NCI-H345 (cell line): Measurements from ENCODE around the gene ARSK.
"Not testable (repeated sequence)": the region's sequence is repeated elsewhere in the genome, so short reads cannot be mapped to it uniquely, and the experiment has no call there.

Experiments used
- DNase-seq: peaks from one replicate; lab custom pipeline; 2025; lab: John Stamatoyannopoulos, UW

ARSK gene

DNA sequence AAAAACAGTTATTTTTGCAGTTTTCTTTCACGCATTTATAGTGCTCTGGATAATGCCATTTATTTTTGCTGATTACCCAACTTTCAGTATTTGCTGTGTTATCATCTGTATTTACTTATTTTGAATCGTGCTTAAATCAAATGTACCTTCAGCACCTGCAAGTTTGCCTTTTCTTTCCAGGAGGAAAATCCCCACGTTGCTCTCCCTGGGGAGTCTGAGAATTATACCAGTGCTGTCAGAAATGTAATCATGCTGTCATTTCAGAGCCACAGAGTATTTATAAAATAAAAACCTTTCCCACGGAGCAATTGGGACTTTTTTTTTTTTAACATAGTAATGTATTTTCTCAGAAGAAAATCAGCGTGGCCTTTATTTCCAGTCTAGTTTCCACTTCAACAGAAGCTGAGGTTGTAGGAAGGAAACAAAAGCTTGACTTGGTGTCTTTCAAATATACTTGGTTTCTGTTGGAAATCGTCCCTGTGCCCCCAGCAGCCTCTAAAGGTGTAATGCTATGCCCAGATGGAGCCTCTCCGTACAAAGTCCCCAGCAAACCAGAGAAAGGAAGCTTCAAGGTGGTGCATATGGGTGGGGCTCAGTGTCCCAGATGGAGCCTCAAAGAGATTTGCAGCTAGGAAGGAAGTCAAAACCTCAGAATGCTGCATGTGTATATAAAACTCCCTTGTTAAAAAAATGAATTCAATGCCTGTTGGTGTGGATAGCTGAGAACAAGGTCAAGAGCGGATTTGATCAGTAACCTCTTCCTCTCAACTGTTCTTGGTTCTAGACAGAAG is 67.1 kb downstream of the ARSK start:
- no peak for DNase-seq

DNA sequence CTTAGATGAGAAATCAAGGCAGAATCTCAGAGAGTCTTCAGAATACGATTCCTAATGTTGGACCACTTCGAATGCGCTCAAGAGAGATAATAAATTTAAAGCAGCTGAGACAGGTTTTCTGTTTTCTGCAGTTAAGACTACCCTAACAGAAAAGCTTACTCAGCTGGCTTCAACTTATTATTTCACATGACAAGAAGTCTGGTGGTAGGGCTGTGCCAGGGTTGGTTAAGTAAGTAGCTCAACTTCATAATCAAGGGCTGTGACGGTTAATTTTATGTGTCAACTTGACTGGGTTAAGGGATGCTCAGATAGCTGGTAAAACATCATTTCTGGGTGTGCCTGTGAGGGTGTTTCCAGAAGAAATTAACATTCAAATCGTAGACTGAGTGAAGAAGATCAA is 68.8 kb downstream of the ARSK start:
- no peak for DNase-seq

DNA sequence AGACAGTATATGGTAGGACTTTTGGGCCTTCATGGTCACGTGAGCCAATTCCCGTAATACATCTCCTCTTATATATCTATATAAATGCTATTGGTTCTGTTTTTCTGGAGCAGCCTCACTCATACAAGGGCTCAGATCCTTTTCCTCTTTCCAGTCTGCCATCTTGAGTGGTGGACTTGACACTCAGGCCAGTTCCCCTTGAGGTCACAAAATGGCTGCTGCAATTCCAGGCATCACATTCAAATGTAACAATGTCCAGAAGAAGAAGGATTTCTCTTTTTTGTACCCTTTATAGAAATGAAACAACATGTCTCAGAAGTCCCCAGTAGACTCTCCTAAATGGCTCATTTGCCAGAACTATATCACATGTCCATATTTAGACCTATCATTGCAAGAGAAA is 69.5 kb downstream of the ARSK start:
- no peak for DNase-seq

DNA sequence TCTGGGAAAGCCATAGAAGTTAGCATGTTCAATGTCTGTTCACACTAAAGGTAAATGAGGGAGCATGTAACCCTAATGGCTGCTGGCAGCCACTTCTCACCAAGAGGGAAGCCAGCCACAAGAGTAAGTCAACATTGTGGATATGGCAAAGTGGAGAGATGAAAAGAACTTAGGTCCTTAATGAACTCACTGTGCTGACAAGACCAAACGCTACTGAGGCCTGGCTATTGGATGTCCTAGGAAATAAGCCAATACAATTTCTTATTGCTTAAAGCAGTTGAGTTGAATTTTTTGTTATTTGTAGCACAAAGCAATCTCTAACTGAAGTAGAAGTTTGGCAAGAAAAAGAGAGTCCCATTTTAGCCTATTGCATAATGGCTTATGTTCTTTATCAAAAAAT is 71.8 kb downstream of the ARSK start:
- DNase-seq: no peak

DNA sequence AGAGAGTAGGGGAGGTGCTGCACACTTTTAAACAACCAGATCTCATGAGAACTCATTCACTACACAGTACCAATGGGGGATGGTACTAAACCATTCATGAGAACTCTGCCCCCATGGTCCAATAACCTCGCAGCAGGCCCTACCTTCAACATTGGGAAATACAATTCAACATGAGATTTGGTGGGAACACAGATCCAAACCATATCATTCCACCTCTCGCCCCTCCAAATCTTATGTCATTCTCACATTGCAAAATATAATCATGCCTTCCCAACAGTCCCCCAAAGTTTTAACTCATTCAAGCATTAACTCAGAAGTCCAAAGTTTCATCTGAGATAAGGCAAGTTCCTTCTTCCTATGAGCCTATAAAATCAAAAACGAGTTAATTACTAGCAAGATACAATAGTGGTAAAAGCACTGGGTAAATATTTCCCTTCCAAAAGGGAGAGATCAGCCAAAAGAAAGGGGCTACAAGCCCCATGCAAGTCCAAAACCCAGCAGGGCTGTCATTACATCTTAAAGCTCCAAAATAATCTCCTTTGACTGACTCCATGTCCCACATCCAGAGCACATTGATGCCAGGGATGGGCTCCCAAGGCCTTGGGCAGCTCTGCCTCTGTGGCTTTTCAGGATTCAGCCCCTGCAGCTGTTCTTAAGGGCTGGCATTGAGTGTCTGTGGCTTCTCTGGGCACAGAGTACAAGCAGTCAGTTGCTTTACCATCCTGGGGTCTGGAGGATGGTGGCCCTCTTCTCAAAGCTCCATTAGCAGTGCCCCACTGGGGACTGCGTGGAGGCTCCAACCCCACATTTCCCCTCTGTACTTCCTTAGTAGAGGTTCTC is 73.3 kb downstream of the ARSK start:
- DNase-seq: no peak

DNA sequence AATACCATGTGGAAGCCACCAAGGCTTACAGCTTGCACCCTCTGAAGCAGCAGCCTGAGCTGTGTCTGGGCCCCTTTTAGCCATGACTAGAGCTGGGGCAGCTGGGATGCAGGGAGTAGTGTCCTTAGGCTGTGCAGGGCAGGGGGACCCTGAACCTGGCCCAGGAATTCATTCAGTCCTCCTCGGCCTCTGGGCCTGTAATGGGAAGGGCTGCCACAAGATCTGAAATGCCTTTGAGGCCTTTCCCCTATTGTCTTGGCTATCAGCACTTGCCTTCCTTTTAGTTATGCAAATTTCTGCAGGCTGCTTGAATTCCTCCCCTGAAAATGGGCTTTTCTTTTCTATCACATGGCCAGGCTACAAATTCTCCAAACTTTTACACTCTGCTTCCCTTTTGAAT is 74.0 kb downstream of the ARSK start:
- DNase-seq: no peak

DNA sequence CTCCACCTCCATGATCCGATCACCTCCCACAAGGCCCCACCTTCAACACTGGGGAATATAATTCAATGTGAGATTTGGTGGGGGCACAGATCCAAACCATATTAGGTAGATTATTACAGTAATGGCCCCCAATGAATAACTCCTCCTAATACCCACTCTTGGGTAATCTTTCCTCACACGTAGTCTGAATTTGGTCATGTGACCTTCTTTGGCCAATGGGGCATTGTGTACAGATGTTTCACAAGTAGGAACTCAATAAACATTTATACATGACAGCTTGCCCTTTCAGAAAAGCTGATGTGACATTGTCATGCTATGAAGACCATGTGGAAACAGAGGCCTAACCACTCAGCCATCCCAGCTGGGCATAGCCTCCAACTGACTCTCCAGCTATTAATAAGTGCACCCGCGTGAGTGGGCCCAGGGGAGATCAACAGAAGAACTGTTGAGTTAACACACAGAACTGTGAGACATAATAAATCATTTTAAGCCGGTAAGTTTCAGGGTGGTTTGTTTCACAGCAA is 75.6 kb downstream of the ARSK start:
- no peak for DNase-seq

DNA sequence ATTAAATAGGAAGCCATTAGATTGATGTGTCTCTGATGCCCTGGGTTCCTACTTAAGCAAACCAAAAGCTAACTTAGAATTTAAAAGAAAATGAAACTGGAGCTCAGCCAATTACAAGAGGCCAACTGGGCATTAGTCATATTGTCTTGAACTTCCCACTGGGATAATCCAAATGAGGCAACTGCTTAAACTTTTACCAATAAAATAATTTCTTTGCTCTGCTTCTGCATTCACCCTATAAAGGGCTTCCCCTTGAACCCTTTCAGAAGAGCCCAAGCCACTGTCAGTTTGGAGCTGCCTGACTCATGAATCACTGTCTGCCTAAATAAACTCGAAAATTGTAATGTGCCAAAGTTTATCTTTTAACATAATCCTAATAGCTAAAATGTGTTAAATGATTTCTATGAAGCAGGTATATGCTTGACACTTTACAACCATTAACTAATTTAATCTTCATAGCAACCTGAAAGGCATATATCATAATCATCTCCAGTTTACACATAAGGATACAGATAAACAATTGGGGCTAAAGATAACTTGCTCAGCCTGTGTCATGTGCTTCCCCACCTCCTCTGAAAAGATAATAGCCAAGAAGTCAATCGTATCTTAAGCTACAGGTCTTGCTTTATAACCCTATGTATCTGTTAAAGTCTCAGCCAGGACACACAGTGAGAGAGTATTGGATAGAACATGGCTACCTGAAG is 76.5 kb downstream of the ARSK start:
- no peak for DNase-seq

DNA sequence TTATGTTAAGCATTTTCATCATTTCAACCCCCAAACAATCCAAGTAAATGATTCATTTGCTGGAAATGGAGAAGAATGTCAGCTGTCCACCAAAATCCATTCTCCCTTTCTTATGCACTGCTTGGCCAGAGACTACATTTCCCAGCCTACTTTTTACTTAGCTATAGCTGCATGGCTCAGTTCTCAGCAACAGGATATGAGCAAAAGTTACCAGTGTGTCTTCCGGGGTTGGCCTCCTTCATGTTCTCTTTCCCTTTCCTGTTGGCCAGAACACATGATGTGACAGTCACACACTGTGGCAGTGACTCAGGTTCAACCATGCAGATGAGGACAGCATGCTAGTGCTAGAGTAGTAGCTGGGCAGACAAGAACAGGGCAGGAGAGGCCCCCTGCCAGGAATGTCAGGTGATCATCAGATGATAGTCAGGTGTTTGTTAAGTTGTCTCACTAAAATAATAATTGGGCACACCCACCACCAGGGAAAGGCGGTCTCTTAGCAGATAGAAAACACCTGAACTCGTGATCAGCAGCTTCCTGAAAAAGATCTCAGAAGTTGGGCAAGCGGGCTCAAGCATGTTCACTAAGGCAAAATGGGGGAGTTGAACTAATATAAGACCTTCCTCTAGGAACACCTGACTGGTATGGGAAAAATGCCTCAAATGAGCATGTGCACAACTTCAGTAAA is 77.2 kb downstream of the ARSK start:
- no peak for DNase-seq

DNA sequence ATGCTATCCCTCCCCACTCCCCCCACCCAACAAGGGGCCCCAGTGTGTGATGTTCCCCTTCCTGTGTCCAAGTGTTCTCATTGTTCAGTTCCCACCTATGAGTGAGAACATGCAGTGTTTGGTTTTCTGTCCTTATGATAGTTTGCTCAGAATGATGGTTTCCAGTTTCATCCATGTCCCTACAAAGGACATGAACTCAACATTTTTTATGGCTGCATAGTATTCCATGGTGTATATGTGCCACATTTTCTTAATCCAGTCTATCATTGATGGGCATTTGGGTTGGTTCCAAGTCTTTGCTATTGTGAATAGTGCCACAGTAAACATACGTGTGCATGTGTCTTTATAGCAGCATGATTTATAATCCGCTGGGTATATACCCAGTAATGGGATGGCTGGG is 78.0 kb downstream of the ARSK start:
- not testable (repeated sequence) for DNase-seq

DNA sequence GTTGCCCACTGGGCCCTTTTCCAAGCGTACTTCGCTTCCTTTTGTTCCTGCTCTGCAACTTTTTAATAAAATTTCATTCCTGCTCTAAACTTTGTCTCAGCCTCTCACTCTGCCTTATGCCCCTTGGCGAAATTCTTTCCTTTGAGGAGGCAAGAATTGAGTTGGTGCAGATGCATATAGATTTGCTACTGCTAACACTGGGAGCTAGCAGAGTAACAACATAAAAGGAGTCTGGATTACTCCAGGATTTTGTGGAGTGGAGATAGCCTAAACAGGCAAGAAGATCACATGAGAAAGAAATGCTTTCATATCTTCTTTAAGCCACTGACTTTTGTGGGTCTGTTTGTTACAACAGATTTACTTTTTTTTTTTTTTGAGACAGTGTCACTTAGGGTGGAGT is 78.8 kb downstream of the ARSK start:
- no peak for DNase-seq

DNA sequence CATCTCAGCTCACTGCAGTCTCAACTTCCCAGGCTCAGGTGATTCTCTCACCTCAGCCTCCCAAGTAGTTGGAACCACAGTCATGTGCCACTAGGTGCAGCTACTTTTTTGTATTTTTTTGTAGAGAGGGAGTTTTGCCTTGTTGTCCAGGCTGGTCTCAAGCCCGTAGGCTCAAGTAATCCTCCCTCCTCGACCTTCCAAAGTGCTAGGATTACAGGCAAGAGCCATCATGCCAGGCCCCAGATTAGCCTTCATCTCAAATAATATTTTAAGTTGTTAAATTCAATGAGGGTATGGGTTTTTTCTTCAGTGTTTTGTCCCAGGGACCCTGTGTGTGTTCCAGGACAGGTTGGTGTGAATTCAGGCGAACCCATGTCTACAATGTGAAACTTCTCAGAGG is 79.2 kb downstream of the ARSK start:
- no peak for DNase-seq

DNA sequence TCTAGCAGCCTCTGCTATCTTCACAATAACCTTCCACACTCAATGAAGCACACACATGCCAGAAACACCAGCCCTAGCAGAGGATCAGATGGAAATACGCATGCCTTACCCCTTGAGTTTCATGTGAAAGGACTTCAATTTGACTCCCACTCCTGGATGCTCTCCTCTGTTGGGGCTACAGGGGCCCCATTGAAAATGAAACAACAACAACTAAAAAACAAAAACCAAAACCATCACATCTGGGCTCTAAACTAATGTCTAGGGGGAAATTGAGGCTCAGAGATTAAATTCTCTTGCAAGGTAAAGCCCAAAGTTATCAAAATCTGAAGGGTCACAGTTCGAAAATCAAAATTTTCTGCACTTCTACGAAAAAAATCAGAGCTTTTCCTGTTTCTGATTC is 83.7 kb downstream of the ARSK start:
- DNase-seq: no peak

DNA sequence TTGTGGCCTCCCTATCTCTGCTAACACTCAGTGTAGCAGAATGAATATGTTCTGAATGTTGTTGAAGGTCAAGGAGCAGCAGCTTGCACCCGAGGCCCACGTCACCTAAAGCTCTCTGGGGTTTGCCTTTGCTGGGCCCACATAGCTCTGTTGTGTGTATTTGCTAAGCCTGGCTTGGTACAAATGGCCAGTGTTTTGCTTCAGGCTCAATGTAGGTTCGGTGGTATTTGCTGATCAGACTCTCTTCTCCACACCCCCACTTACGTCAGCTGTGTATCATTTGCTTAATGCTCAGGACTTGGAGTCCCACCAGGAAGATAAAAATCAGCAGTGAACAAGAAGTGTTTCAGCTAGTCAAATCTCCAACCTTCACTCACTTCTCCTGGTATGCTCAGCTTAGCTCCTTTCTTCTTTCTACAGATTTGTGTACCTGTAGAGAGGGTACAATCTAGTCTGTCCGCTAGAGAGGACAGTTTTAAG is 86.9 kb downstream of the ARSK start:
- DNase-seq: no peak

DNA sequence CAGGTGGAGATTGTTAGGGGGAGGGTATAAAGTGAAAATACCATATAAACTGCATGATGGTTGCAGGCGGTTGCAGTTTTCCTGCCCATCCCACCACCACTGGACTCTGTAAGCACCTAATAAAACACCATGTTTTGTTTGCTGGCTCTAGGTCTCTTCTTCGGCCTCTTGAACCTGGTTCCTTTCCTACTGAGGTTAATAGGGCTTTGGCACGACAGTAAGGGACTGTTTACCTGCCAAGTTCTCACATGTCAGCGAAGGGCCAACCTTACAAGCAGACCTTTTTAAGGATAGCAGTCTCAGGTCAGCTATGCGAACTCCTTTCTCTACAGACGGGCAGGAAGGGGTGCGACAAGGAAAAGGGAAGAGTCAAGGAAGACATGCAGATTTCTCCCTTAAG is 88.3 kb downstream of the ARSK start:
- no peak for DNase-seq

DNA sequence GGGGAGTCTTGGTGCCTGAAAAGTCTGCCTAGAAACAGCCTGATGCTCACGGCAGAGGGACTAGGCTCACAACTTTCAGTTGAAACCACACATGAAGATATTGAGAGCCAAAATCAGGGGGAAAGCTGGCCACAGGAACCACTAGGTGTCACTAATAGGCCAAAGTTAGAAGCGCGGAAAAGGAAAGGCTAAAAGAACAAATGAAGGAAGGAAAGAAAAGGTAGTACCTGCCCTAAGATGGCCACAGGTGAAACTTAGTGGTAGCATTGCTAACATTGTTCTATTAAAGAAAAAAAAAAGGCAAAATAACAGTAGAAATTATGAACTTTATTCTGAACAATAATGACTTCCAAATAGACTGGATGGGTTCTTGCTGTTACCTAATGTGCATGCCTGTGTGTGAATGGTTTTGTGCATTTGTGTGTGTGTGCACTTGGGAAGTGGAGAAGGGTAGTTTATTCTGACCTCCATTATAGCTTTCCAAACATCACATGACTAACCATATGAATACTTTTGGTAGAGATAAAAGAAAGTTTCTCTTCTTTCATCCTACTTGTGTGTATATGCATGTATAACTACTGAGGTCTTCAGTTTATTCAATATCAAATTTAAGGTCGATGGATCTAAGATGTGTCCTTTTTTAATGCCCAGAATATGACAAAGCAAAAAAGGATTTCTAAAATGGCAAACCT is 89.6 kb downstream of the ARSK start:
- DNase-seq: peak; percentile 58

DNA sequence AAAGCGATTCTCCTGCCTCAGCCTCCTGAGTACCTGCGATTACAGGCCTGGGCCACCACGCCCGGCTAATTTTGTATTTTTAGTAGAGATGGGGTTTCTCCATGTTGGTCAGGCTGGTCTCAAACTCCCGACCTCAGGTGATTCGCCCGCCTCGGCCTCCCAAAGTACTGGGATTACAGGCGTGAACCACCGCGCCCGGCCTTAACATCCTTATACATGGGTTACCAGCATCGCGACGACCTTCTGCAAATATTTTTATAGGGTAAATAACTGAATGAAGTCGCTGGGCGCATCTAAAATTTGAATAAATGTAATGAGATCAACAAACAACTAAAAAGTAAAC is 91.3 kb downstream of the ARSK start:
- not testable (repeated sequence) for DNase-seq

DNA sequence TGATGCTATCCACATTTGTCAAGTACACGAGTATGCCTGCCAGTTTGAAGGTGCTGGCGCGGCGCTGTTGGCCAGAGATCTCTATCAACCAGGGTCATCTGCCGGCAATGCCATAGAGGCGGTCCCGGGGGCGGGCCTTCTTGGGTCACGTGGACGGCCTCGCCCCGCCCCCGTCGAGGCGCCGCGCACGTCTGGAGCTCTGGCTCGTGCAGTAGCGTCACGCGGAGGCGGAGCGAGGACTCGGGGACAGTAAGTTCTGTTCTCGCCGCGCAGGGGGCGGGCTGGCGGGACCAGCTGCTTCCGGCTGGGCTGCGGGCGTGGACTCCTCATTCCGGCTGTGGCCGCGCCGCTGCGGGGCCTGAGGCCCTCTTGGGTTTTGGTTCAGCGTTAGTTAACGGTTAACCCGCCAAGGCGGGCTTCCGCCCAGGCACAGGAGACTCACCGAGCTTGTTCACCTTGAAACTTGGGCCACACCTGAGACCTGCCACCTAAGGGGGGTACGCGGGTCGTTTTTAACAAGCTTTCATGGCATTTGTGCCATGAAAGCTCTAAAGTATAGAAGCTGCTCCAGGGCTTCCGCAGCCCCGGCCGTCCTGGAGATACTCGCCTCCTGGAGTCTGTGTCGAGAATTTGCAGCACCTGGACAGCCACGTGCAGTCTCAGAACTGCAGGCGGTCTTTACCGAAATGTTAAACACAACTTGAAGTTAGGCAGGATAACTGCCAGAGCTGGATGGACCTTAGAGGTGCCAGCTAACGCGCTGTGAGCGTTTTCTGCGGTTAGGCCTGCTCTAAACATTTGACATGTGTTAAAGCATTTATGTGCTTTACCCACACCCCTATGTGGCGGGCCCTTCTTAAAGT is 91.9 kb downstream of the ARSK start, which contains the start of gene RFESD:
TSS of gene RFESD (plus strand) at position 209 of the 863 bp plus-strand sequence. CDS start 5,495 bp downstream, outside the sequence.
- DNase-seq: peak; percentile 96

DNA sequence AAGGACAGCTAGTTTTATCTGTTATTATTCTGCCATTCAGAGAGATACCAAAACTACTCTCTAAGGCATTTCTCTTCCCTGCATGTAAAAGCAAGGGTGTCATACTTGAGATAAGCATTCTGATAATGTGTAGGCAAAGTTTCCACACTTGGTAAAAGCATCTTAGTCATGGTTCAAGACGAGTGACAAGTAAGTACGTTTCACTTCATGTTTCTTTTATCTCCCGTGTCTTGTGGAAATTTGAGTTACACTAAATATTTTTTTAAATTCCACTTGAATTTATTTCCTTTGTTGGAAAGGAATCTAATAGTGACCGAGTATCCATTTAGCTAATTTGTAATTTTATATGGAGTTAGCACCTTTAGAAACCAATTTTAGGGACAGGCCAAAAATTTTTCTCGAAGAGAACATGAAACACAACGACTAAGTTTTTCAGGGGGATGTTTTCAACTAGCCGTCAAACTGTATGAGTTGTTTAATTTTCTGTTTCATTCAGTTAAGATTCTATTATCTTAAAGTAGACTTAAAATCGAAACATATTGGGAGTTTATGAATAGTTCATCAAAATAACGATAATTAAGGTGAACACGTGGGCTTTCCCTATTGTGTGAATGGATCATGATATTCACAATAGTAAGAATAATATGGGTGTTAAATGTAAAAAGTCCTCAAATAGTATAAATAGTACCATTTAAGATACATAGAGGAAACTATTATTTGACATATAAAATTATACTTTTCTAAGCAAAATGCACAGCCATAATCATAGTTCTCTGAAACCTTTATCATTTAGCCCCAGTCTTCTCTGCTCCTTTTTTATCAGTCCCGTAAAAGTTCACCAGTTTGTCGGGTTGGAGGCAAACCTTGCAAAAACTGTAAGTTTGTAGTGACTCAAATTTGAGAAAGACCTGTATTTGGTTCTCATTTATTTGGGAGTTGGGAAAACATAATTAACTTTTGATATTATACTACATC is 93.3 kb downstream of the ARSK start:
- DNase-seq: no peak
